Measurements from ENCODE around the gene LRRC4B. TPM values are rescaled to one million over a fixed set of nuclear protein-coding genes. Genes with fewer than 3 reads are reported as not detected.

Gene LRRC4B
- total RNA-seq, 6 donors from 2014 or later: 0.69 to 5.1 (median 1.7) TPM

- Histone ChIP-seq H3K9me3 (no peaks in the 10 kb centered on the region), H3K4me1 (peaks cover 0 to 21% (median 5%) of the 10 kb centered on the region in 4 donors), H3K4me3 (no peak overlapping the region), H3K27ac (no peak overlapping the region), H3K27me3 (peaks cover 0 to 34% (median 16%) of the 10 kb centered on the region in 4 donors), H3K36me3 (no peaks in the 10 kb centered on the region)
- DNase-seq: no peak
- TF ChIP-seq CTCF (IDR thresholded peaks at IDR 0.05) (no peak), EP300 (IDR thresholded peaks at IDR 0.05) (no peak)
- 31 to 50% methylated on average over 14 to 17 of the region's 20 CpGs for WGBS, 2 donors
- no peak for ATAC-seq (ENCODE audit: low FRiP score in 2 of 2)
Measured at GRCh38 chr19:50568728-50569698, 778 bp upstream of the LRRC4B start.

GRCh38 chr19:50567052-50567841 is 988 bp downstream of the LRRC4B start:
- no peak for ATAC-seq (ENCODE audit: low FRiP score in 2 of 2)

GRCh38 chr19:50565984-50566903 is 2.0 kb downstream of the LRRC4B start:
- Histone ChIP-seq H3K36me3 (no peaks in the 10 kb centered on the region), H3K27me3 (peaks cover 0 to 34% (median 18%) of the 10 kb centered on the region in 4 donors), H3K9me3 (no peaks in the 10 kb centered on the region), H3K4me3 (no peak overlapping the region), H3K27ac (no peak overlapping the region), H3K4me1 (peaks cover 0 to 21% (median 5%) of the 10 kb centered on the region in 4 donors)
- DNase-seq (peak in 1 of 2 donors; percentile 53), ATAC-seq (ENCODE audit: low FRiP score in 2 of 2) (no peak)
- TF ChIP-seq CTCF (IDR thresholded peaks at IDR 0.05) (no peak), EP300 (IDR thresholded peaks at IDR 0.05) (no peak), POLR2AphosphoS5 (IDR thresholded peaks at IDR 0.05) (no peak), POLR2A (IDR thresholded peaks at IDR 0.05) (no peak)
- WGBS, 2 donors: 6 to 8% methylated on average over 18 to 25 of the region's 36 CpGs

More at GRCh38 chr19:50567052-50567841, 988 bp downstream of the LRRC4B start:
- Histone ChIP-seq H3K4me1 (peaks cover 0 to 21% (median 5%) of the 10 kb centered on the region in 4 donors), H3K27me3 (peaks cover 0 to 34% (median 18%) of the 10 kb centered on the region in 4 donors), H3K36me3 (no peaks in the 10 kb centered on the region), H3K4me3 (peak overlapping the region in 3 of 4 donors; percentile 18 to 30 (median 20)), H3K27ac (no peak overlapping the region), H3K9me3 (no peaks in the 10 kb centered on the region)
- no peak for DNase-seq
- TF ChIP-seq CTCF (IDR thresholded peaks at IDR 0.05) (no peak), EP300 (IDR thresholded peaks at IDR 0.05) (no peak), POLR2AphosphoS5 (IDR thresholded peaks at IDR 0.05) (no peak), POLR2A (IDR thresholded peaks at IDR 0.05) (no peak)
- 7% methylated on average over 18 to 21 of the region's 38 CpGs for WGBS, 2 donors

Data from upper lobe of left lung (tissue), 6 donors.